Endodermal cell (in vitro differentiated cells): ENCODE data around the gene C3. TPM values are rescaled to one million over a fixed set of nuclear protein-coding genes. Genes with fewer than 3 reads are reported as not detected.
A peak's percentile ranks its signal among the peaks of the same experiment; 100 is the strongest.

Source experiments
- DNase-seq: peaks from one replicate; pipeline ENCODE4 v3.0.0-alpha.2; 2017
- H3K27ac ChIP-seq: 2 replicates; pipeline ENCODE4 v1.5.1; 2013; ENCODE audit warnings: mild to moderate bottlenecking, low read depth, low read length, moderate library complexity
- H3K27me3 ChIP-seq: 2 replicates; pipeline ENCODE4 v1.6.1; 2013; ENCODE audit warnings: mild to moderate bottlenecking, low read length, moderate library complexity; ENCODE audit not compliant: insufficient read depth, control insufficient read depth, poor library complexity, severe bottlenecking
- H3K36me3 ChIP-seq: 2 replicates; pipeline ENCODE4 v1.7.0; 2013; ENCODE audit warnings: mild to moderate bottlenecking, low read length, moderate library complexity; ENCODE audit not compliant: control insufficient read depth, insufficient read depth
- H3K4me1 ChIP-seq: one replicate; pipeline ENCODE4 v1.7.0; 2013; ENCODE audit warnings: low read length; ENCODE audit not compliant: control insufficient read depth, insufficient read depth
- H3K4me3 ChIP-seq: 2 replicates; pipeline ENCODE4 v1.5.1; 2013; ENCODE audit warnings: mild to moderate bottlenecking, low read length, moderate library complexity
- H3K9ac ChIP-seq: 2 replicates; pipeline ENCODE4 v1.6.1; 2013; ENCODE audit warnings: mild to moderate bottlenecking, low read length, moderate library complexity; ENCODE audit not compliant: poor library complexity, severe bottlenecking; ENCODE audit errors: extremely low read depth
- H3K9me3 ChIP-seq: 2 replicates; pipeline ENCODE4 v1.6.1; 2013; ENCODE audit warnings: mild to moderate bottlenecking, low read length, moderate library complexity; ENCODE audit not compliant: control insufficient read depth
- H3K27ac Mint-ChIP-seq: 2 replicates; pipeline ENCODE4 v1.8.0; 2020; ENCODE audit warnings: mixed read lengths
- H3K27me3 Mint-ChIP-seq: 2 replicates; pipeline ENCODE4 v1.8.0; 2021; ENCODE audit warnings: mild to moderate bottlenecking, mixed read lengths; ENCODE audit not compliant: insufficient read depth
- H3K36me3 Mint-ChIP-seq: 2 replicates; pipeline ENCODE4 v1.8.0; 2020; ENCODE audit warnings: low read depth, mixed read lengths
- H3K4me1 Mint-ChIP-seq: 2 replicates; pipeline ENCODE4 v1.8.0; 2020; ENCODE audit warnings: mixed read lengths
- H3K4me3 Mint-ChIP-seq: 2 replicates; pipeline ENCODE4 v1.8.0; 2020; ENCODE audit warnings: mild to moderate bottlenecking, moderate library complexity, mixed read lengths
- H3K9me3 Mint-ChIP-seq: 2 replicates; pipeline ENCODE4 v1.8.0; 2020; ENCODE audit warnings: mild to moderate bottlenecking, mixed read lengths
- WGBS, 2 experiments: methylation state at CpG; one replicate each; pipeline versions ENCODE4 v1.1.5 to v1.1.7; 2013; ENCODE audit warnings: missing lambda C conversion rate in 2 of 2, mixed read lengths in 1 of 2; ENCODE audit not compliant: insufficient coverage in 1 of 2, insufficient read length in 1 of 2; 5-methylcytosine and 5-hydroxymethylcytosine counted together
- total RNA-seq, 2 donors: library from RNA; stranded (reverse); fragmentation: NEBNext Ultra II Directional in 1 of 2; extraction: Animal tissue kit (Norgen Biotek cat#: 25700) in 1 of 2; gene quantifications; 2 replicates in 1 of 2; 3 replicates in 1 of 2; pipeline ENCODE4 v1.2.1, GENCODE V29; 2021
- TF ChIP-seq, protein P1 (sequence below): fragments of 200-600 bp; sonication (generic); conservative IDR thresholded peaks from 2 replicates; pipeline ENCODE4 v1.5.0; 2021; ENCODE audit warnings: antibody characterized with exemption, mild to moderate bottlenecking

The C3 gene
- total RNA-seq, 2 donors from 2014 or later, result 13.7 to 23.5 TPM

DNA sequence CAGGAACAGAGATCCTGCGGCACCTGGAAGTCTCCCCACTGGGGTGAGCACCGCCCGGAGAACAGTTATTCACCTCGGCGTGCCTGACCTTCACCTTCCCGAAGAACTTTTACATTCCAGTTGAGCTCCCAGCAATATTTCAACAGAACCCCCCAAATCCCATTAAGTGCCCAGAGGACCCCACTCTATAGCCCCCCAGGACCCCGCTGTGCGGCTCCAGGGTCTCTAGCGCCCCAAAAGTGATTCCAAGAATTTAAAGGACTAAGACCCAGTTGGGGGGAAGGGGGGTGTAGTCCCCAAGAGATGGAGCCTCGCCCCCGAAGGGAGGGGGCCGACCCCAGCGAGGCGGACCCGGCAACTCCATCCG, 16.4 kb upstream of the C3 start:
- peaks cover 31% of the 10 kb centered on the region for H3K4me1 Mint-ChIP-seq
- DNase-seq, result no peak
- Histone ChIP-seq H3K9ac (peak overlapping the region; percentile 67), H3K4me1 (no peaks in the 10 kb centered on the region), H3K27me3 (no peaks in the 10 kb centered on the region), H3K36me3 (peaks cover 25% of the 10 kb centered on the region), H3K27ac (peak overlapping the region; percentile 99), H3K9me3 (no peaks in the 10 kb centered on the region), H3K4me3 (peak overlapping the region; percentile 89)
- peak overlapping the region; percentile 90 for H3K4me3 Mint-ChIP-seq
- H3K36me3 Mint-ChIP-seq, result peaks cover 24% of the 10 kb centered on the region
- 1% methylated on average over 16 of the region's 16 CpGs; no CpG with 5 or more reads in 1 of the 2 experiments for WGBS, 2 experiments
- H3K9me3 Mint-ChIP-seq, result no peaks in the 10 kb centered on the region
- TF ChIP-seq, protein P1, sequence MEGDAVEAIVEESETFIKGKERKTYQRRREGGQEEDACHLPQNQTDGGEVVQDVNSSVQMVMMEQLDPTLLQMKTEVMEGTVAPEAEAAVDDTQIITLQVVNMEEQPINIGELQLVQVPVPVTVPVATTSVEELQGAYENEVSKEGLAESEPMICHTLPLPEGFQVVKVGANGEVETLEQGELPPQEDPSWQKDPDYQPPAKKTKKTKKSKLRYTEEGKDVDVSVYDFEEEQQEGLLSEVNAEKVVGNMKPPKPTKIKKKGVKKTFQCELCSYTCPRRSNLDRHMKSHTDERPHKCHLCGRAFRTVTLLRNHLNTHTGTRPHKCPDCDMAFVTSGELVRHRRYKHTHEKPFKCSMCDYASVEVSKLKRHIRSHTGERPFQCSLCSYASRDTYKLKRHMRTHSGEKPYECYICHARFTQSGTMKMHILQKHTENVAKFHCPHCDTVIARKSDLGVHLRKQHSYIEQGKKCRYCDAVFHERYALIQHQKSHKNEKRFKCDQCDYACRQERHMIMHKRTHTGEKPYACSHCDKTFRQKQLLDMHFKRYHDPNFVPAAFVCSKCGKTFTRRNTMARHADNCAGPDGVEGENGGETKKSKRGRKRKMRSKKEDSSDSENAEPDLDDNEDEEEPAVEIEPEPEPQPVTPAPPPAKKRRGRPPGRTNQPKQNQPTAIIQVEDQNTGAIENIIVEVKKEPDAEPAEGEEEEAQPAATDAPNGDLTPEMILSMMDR, result no peak
- H3K27me3 Mint-ChIP-seq, result no peaks in the 10 kb centered on the region
- peak overlapping the region; percentile 96 for H3K27ac Mint-ChIP-seq

DNA sequence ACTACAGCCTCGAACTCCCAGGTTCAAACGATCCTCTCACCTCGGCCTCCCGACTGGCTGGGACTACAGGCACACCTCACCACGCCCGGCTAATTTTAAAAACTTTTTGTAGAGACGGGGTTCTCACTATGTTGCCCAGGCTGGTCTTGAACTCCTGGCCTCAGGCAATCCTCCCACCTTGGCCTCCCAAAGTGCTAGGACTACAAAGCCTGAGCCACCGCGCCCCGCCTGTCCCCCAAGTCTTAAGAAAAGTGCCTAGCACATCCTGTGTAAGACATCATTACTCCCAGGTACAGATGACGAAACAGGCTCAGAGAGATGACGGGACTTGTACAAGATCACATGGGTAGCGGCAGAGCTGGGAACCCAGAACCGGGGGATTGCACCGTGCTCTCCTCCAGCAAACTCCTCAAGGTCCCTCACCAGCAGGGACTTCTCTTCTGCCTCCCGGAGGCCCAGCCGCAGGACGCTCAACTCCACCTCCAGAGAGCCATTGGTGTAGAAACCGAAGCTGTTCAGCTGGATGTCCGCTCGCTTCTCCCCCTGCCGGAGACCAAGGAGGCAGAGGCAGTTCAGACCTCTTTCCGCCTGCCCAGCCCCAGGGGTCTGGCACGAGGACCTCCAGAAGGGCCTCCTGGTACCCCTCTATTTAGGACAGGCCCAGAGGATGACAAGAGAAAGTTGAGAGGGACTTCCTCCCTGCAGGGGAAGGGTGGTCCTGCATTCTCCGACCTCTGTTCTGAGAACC, 15.9 kb upstream of the C3 start:
- Mint-ChIP-seq H3K9me3 (no peaks in the 10 kb centered on the region), H3K27me3 (no peaks in the 10 kb centered on the region), H3K27ac (peak overlapping the region; percentile 96), H3K4me1 (peaks cover 28% of the 10 kb centered on the region), H3K4me3 (peak overlapping the region; percentile 90), H3K36me3 (peaks cover 20% of the 10 kb centered on the region)
- DNase-seq, result peak; percentile 93
- Histone ChIP-seq H3K27ac (peak overlapping the region; percentile 99), H3K27me3 (no peaks in the 10 kb centered on the region), H3K4me1 (no peaks in the 10 kb centered on the region), H3K36me3 (peaks cover 19% of the 10 kb centered on the region), H3K4me3 (peak overlapping the region; percentile 89), H3K9ac (peak overlapping the region; percentile 67), H3K9me3 (no peaks in the 10 kb centered on the region)
- 39 to 49% methylated on average over 23 to 25 of the region's 25 CpGs for WGBS, 2 experiments
- TF ChIP-seq, protein P1, result peak; percentile 77

DNA sequence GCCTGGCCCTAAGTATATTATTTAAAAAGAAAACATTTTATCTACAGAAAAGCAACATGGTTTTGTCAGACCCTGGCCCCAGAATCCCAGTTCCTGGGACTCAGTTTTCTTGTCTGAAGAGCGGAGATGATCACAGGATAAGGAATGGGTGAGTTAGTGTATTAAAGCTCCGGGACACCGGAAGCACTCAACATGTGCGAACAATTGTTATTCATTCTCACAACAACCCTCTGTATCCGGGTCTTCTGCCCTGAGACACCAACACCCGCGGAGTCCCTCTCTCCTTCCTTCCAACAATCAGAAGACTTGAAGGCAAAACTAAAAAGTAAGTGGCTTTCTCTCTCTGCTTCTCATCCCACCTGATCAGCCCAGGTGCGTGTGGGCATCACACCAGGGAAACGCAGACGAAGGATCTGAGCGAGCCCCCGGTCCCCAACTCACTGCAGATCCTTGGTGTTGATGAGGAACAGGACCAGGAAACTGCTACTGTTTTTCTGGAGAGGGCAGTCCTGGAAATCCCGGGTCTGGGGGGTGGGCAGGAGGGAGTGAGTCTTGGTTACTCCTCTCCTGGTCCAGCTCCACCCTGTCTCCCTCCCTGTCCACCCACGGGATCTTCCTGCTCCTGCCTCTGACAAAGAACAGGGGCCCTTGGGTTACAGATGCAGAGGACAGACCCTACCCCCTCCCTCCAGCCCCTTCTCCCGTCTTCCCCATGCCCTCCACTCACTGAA, 14.9 kb upstream of the C3 start:
- Mint-ChIP-seq H3K4me1 (peaks cover 25% of the 10 kb centered on the region), H3K4me3 (peak overlapping the region; percentile 90), H3K27me3 (no peaks in the 10 kb centered on the region), H3K9me3 (no peaks in the 10 kb centered on the region), H3K27ac (peak overlapping the region; percentile 96), H3K36me3 (peaks cover 20% of the 10 kb centered on the region)
- WGBS, 2 experiments, result 41 to 44% methylated on average over 4 to 14 of the region's 15 CpGs
- peak overlapping the region; percentile 89 for H3K4me3 ChIP-seq
- TF ChIP-seq, protein P1, result no peak
- peaks cover 14% of the 10 kb centered on the region for H3K36me3 ChIP-seq
- no peak overlapping the region for H3K27ac ChIP-seq
- H3K9ac ChIP-seq, result peak overlapping the region; percentile 67
- DNase-seq, result peak; percentile 77
- H3K27me3 ChIP-seq, result no peaks in the 10 kb centered on the region
- no peaks in the 10 kb centered on the region for H3K4me1 ChIP-seq
- H3K9me3 ChIP-seq, result no peaks in the 10 kb centered on the region
